SK-N-SH treated with all-trans-retinoic acid at 6 μM for 48 hours (cell line): ENCODE data around the gene CENPE.

Source experiments
- ATAC-seq: fragments of 200-7000 bp; cut with Tn5 transposase; 3 replicates; pipeline ENCODE4 v1.9.1; 2020; ENCODE audit warnings: mild to moderate bottlenecking, moderate library complexity
- ARNTL ChIP-seq: fragments of 450-650 bp; formaldehyde crosslinking; IDR thresholded peaks from 2 replicates; pipeline ENCODE4 v1.5.0; 2020; ENCODE audit warnings: low read depth, mild to moderate bottlenecking, moderate library complexity, borderline replicate concordance
- BACH2 ChIP-seq: fragments of 250-450 bp; sonication (Bioruptor Pico); IDR thresholded peaks from 2 replicates; pipeline ENCODE4 v1.9.0; 2021; ENCODE audit warnings: mild to moderate bottlenecking, borderline replicate concordance
- CSDC2 ChIP-seq: fragments of 250-450 bp; sonication (Bioruptor Pico); IDR thresholded peaks from 2 replicates; pipeline ENCODE4 v1.5.0; 2020; ENCODE audit warnings: mild to moderate bottlenecking, moderate library complexity
- ESRRG ChIP-seq: fragments of 250-450 bp; sonication (Bioruptor Pico); IDR thresholded peaks from 2 replicates; pipeline ENCODE4 v1.6.1; 2021; ENCODE audit warnings: mild to moderate bottlenecking
- GLIS3 ChIP-seq: fragments of 250-450 bp; sonication (Bioruptor Pico); IDR thresholded peaks from 2 replicates; pipeline ENCODE4 v1.5.0; 2020; ENCODE audit warnings: mild to moderate bottlenecking, moderate library complexity
- ISL1 ChIP-seq: fragments of 250-450 bp; sonication (Bioruptor Pico); IDR thresholded peaks from 2 replicates; pipeline ENCODE4 v2.1.2; 2022; ENCODE audit warnings: mild to moderate bottlenecking, moderate library complexity
- OSR1 ChIP-seq: fragments of 250-450 bp; sonication (Bioruptor Pico); IDR thresholded peaks from 2 replicates; pipeline ENCODE4 v1.8.0; 2022; ENCODE audit warnings: moderate library complexity, mild to moderate bottlenecking, inconsistent platforms
- PPARA ChIP-seq: fragments of 250-450 bp; sonication (Bioruptor Pico); IDR thresholded peaks from 2 replicates; pipeline ENCODE4 v1.5.0; 2020; ENCODE audit warnings: mild to moderate bottlenecking, borderline replicate concordance
- TCF4 ChIP-seq: fragments of 250-450 bp; sonication (Bioruptor Pico); IDR thresholded peaks from 2 replicates; pipeline ENCODE4 v1.8.0; 2021; ENCODE audit warnings: mild to moderate bottlenecking, moderate library complexity, borderline replicate concordance
- TOX ChIP-seq: fragments of 250-450 bp; sonication (Bioruptor Pico); IDR thresholded peaks from 2 replicates; pipeline ENCODE4 v1.8.0; 2021; ENCODE audit warnings: mild to moderate bottlenecking, moderate library complexity, borderline replicate concordance
- ZC3H10 ChIP-seq: fragments of 250-450 bp; sonication (Bioruptor Pico); IDR thresholded peaks from 2 replicates; pipeline ENCODE4 v1.5.1; 2021; ENCODE audit warnings: mild to moderate bottlenecking, moderate library complexity
- ZFP3 ChIP-seq: fragments of 250-450 bp; sonication (Bioruptor Pico); IDR thresholded peaks from 2 replicates; pipeline ENCODE4 v1.5.0; 2020; ENCODE audit warnings: mild to moderate bottlenecking, moderate library complexity
- ZFP30 ChIP-seq: fragments of 450-650 bp; formaldehyde crosslinking; IDR thresholded peaks from 2 replicates; pipeline ENCODE4 v1.5.0; 2022; ENCODE audit warnings: mild to moderate bottlenecking, moderate library complexity
- ZNF565 ChIP-seq: fragments of 450-650 bp; formaldehyde crosslinking; conservative IDR thresholded peaks from 2 replicates; pipeline ENCODE4 v1.5.0; 2020; ENCODE audit warnings: low read depth, mild to moderate bottlenecking, moderate library complexity
- ZNF70 ChIP-seq: fragments of 450-650 bp; formaldehyde crosslinking; IDR thresholded peaks from 2 replicates; pipeline ENCODE4 v1.5.0; 2020; ENCODE audit warnings: mild to moderate bottlenecking, moderate library complexity
- ZNF8 ChIP-seq: fragments of 450-650 bp; formaldehyde crosslinking; IDR thresholded peaks from 2 replicates; pipeline ENCODE4 v1.5.0; 2020; ENCODE audit warnings: mild to moderate bottlenecking, moderate library complexity
- TF ChIP-seq, protein P1 (sequence below): fragments of 250-450 bp; sonication (Bioruptor Pico); IDR thresholded peaks from 2 replicates; pipeline ENCODE4 v1.5.1; 2021; ENCODE audit warnings: mild to moderate bottlenecking, moderate library complexity
- TF ChIP-seq, protein P2 (sequence below): fragments of 250-450 bp; sonication (Bioruptor Pico); IDR thresholded peaks from 2 replicates; pipeline ENCODE4 v1.5.0; 2020; ENCODE audit warnings: mild to moderate bottlenecking, moderate library complexity
- TF ChIP-seq, protein P3 (sequence below): fragments of 250-450 bp; sonication (Bioruptor Pico); IDR thresholded peaks from 2 replicates; pipeline ENCODE4 v1.5.1; 2020; ENCODE audit warnings: low read depth, mild to moderate bottlenecking, moderate library complexity
- TF ChIP-seq, protein P4 (sequence below): fragments of 250-450 bp; sonication (Bioruptor Pico); IDR thresholded peaks from 2 replicates; pipeline ENCODE4 v1.8.0; 2020; ENCODE audit warnings: mild to moderate bottlenecking, moderate library complexity, borderline replicate concordance
- TF ChIP-seq, protein P5 (sequence below): fragments of 250-450 bp; sonication (Bioruptor Pico); IDR thresholded peaks from 2 replicates; pipeline ENCODE4 v1.8.0; 2021; ENCODE audit warnings: low read depth, mild to moderate bottlenecking, moderate library complexity, borderline replicate concordance

Gene CENPE

DNA sequence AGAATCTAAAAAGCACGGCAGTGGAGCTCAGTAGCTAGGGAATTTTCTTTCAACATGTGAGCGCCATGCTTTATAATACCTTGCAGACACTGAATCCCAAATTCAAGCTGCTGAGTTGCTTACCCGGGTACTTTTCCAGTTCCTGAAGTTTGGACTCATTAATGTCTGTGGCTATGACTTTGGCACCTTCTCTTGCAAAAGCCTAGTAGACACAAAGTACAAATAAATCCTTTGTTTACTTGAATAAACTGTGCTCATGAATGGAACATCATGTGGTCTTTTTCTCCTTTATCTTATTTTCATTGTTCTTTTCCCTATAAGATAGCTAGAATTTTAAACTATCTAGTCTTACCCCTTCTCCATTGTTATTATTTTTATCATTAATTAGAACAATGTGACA lies 103.1 kb downstream of the CENPE start (continued):
- no peak for TF ChIP-seq ZC3H10 (CRISPR knock-in tag)
- TF ChIP-seq, protein P1, sequence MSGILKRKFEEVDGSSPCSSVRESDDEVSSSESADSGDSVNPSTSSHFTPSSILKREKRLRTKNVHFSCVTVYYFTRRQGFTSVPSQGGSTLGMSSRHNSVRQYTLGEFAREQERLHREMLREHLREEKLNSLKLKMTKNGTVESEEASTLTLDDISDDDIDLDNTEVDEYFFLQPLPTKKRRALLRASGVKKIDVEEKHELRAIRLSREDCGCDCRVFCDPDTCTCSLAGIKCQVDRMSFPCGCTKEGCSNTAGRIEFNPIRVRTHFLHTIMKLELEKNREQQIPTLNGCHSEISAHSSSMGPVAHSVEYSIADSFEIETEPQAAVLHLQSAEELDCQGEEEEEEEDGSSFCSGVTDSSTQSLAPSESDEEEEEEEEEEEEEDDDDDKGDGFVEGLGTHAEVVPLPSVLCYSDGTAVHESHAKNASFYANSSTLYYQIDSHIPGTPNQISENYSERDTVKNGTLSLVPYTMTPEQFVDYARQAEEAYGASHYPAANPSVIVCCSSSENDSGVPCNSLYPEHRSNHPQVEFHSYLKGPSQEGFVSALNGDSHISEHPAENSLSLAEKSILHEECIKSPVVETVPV = no peak

DNA sequence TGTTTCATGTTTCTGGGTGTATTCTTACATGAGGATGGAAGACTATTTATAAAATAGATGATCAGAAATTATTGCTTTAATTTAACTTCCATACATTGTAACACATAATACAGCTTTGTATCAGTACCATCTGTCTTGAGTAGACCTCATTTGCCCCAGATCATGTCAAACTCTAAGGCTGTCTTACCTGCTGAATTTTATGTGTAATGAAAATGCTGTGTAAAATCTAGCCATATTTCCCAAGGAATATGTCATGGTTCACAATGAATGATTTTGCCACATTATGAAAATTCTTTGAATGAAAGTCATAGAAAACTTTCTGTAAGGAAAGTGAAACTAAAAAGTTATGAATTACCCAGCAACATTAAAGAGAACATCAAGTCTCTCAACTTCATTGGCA lies 105.9 kb downstream of the CENPE start:
- no peak for ATAC-seq
- TF ChIP-seq, protein P2, sequence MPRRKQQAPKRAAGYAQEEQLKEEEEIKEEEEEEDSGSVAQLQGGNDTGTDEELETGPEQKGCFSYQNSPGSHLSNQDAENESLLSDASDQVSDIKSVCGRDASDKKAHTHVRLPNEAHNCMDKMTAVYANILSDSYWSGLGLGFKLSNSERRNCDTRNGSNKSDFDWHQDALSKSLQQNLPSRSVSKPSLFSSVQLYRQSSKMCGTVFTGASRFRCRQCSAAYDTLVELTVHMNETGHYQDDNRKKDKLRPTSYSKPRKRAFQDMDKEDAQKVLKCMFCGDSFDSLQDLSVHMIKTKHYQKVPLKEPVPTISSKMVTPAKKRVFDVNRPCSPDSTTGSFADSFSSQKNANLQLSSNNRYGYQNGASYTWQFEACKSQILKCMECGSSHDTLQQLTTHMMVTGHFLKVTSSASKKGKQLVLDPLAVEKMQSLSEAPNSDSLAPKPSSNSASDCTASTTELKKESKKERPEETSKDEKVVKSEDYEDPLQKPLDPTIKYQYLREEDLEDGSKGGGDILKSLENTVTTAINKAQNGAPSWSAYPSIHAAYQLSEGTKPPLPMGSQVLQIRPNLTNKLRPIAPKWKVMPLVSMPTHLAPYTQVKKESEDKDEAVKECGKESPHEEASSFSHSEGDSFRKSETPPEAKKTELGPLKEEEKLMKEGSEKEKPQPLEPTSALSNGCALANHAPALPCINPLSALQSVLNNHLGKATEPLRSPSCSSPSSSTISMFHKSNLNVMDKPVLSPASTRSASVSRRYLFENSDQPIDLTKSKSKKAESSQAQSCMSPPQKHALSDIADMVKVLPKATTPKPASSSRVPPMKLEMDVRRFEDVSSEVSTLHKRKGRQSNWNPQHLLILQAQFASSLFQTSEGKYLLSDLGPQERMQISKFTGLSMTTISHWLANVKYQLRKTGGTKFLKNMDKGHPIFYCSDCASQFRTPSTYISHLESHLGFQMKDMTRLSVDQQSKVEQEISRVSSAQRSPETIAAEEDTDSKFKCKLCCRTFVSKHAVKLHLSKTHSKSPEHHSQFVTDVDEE (CRISPR knock-in tag) = no peak
- TF ChIP-seq ZNF8 = no peak
- no peak for TF ChIP-seq TCF4 (CRISPR knock-in tag)
- no peak for TF ChIP-seq PPARA
- TF ChIP-seq BACH2 (CRISPR knock-in tag) = no peak
- TF ChIP-seq, protein P3, sequence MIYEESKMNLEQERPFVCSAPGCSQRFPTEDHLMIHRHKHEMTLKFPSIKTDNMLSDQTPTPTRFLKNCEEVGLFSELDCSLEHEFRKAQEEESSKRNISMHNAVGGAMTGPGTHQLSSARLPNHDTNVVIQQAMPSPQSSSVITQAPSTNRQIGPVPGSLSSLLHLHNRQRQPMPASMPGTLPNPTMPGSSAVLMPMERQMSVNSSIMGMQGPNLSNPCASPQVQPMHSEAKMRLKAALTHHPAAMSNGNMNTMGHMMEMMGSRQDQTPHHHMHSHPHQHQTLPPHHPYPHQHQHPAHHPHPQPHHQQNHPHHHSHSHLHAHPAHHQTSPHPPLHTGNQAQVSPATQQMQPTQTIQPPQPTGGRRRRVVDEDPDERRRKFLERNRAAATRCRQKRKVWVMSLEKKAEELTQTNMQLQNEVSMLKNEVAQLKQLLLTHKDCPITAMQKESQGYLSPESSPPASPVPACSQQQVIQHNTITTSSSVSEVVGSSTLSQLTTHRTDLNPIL (CRISPR knock-in tag) = no peak
- TF ChIP-seq GLIS3 = no peak
- TF ChIP-seq ARNTL = no peak
- TF ChIP-seq, protein P1 = no peak
- TF ChIP-seq TOX = no peak
- TF ChIP-seq, protein P4, sequence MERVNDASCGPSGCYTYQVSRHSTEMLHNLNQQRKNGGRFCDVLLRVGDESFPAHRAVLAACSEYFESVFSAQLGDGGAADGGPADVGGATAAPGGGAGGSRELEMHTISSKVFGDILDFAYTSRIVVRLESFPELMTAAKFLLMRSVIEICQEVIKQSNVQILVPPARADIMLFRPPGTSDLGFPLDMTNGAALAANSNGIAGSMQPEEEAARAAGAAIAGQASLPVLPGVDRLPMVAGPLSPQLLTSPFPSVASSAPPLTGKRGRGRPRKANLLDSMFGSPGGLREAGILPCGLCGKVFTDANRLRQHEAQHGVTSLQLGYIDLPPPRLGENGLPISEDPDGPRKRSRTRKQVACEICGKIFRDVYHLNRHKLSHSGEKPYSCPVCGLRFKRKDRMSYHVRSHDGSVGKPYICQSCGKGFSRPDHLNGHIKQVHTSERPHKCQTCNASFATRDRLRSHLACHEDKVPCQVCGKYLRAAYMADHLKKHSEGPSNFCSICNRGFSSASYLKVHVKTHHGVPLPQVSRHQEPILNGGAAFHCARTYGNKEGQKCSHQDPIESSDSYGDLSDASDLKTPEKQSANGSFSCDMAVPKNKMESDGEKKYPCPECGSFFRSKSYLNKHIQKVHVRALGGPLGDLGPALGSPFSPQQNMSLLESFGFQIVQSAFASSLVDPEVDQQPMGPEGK (CRISPR knock-in tag) = no peak
- TF ChIP-seq, protein P5, sequence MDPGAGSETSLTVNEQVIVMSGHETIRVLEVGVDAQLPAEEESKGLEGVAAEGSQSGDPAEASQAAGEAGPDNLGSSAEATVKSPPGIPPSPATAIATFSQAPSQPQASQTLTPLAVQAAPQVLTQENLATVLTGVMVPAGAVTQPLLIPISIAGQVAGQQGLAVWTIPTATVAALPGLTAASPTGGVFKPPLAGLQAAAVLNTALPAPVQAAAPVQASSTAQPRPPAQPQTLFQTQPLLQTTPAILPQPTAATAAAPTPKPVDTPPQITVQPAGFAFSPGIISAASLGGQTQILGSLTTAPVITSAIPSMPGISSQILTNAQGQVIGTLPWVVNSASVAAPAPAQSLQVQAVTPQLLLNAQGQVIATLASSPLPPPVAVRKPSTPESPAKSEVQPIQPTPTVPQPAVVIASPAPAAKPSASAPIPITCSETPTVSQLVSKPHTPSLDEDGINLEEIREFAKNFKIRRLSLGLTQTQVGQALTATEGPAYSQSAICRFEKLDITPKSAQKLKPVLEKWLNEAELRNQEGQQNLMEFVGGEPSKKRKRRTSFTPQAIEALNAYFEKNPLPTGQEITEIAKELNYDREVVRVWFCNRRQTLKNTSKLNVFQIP (CRISPR knock-in tag) = no peak
- no peak for TF ChIP-seq ESRRG (CRISPR knock-in tag)
- TF ChIP-seq ZFP3 (CRISPR knock-in tag) = no peak
- TF ChIP-seq ZNF70 (CRISPR knock-in tag) = no peak
- TF ChIP-seq ZFP30 (CRISPR knock-in tag) = no peak
- TF ChIP-seq ISL1 (CRISPR knock-in tag) = no peak
- no peak for TF ChIP-seq ZC3H10 (CRISPR knock-in tag)
- no peak for TF ChIP-seq ZNF565 (CRISPR knock-in tag)
- no peak for TF ChIP-seq OSR1

DNA sequence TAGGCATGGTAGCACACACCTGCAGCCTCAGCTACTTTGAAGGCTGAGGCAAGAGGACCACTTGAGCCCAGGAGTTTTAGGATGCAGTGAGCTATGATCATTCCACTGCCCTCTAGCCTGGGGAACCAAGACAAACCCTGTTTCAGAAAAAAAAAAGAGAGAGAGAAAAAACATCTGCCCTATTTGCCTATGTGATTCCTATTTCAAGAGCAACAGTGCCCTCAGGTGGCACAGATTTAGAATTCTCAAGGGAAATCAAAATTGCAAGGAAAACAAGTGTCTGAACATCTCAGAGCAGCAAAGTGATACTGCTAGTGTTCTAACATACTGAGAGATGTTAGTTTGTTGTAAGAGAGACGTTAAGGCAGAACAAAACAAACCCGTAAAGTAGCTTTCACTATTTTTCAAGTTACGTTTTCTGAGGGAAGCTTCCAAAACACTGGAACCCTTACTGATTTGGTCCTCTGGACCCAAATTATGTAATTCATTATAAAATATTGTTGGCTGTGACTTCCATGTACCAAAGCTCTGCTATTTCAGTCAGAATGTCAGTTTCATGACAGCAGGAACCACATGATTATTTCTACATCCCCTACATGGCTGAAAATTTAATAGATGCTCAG lies 106.4 kb downstream of the CENPE start:
- ATAC-seq = peak; percentile 89
- no peak for TF ChIP-seq ARNTL
- TF ChIP-seq, protein P1 = no peak
- TF ChIP-seq GLIS3 = no peak
- TF ChIP-seq ZFP30 (CRISPR knock-in tag) = no peak
- no peak for TF ChIP-seq BACH2 (CRISPR knock-in tag)
- TF ChIP-seq, protein P4 (CRISPR knock-in tag) = no peak
- no peak for TF ChIP-seq TCF4 (CRISPR knock-in tag)
- TF ChIP-seq ZNF70 (CRISPR knock-in tag) = no peak
- TF ChIP-seq ISL1 (CRISPR knock-in tag) = no peak
- TF ChIP-seq CSDC2 = no peak
- TF ChIP-seq, protein P3 (CRISPR knock-in tag) = no peak
